RWPE2 (cell line): ENCODE measurements around the gene PNKP.

ENCODE experiments used
- ATAC-seq: fragments of 200-7000 bp; cut with Tn5 transposase; 3 replicates; pipeline ENCODE4 v1.9.1; 2021; ENCODE audit warnings: low read depth
- DNase-seq: peaks from one replicate; pipeline ENCODE4 v3.0.0-alpha.2; 2020; ENCODE audit warnings: low spot score
- H3K27ac ChIP-seq: fragments of 450-650 bp; 2 replicates; pipeline ENCODE4 v1.5.1; 2017; ENCODE audit warnings: mild to moderate bottlenecking; ENCODE audit not compliant: poor library complexity, severe bottlenecking
- H3K27me3 ChIP-seq: fragments of 250-450 bp; sonication (Bioruptor Pico); 2 replicates; pipeline ENCODE4 v1.5.1; 2021; ENCODE audit warnings: mild to moderate bottlenecking, moderate library complexity; ENCODE audit not compliant: insufficient read depth, poor library complexity, severe bottlenecking
- H3K36me3 ChIP-seq: fragments of 250-450 bp; sonication (Bioruptor Pico); 2 replicates; pipeline ENCODE4 v1.5.1; 2020; ENCODE audit warnings: low read depth, mild to moderate bottlenecking, moderate library complexity
- H3K4me1 ChIP-seq: fragments of 250-450 bp; sonication (Bioruptor Pico); 2 replicates; pipeline ENCODE4 v1.5.1; 2021; ENCODE audit warnings: mild to moderate bottlenecking, moderate library complexity; ENCODE audit not compliant: insufficient read depth, poor library complexity, severe bottlenecking
- H3K4me3 ChIP-seq: fragments of 250-450 bp; sonication (Bioruptor Pico); 2 replicates; pipeline ENCODE4 v1.5.1; 2021; ENCODE audit warnings: mild to moderate bottlenecking, moderate library complexity; ENCODE audit not compliant: severe bottlenecking
- H3K9me3 ChIP-seq: fragments of 250-450 bp; sonication (Bioruptor Pico); 2 replicates; pipeline ENCODE4 v1.5.1; 2021; ENCODE audit warnings: mild to moderate bottlenecking, moderate library complexity; ENCODE audit not compliant: severe bottlenecking
- CTCF ChIP-seq: fragments of 450-650 bp; IDR thresholded peaks from one replicate; pipeline ENCODE4 v1.5.1; 2017; ENCODE audit warnings: mild to moderate bottlenecking, moderate library complexity; ENCODE audit not compliant: poor library complexity, severe bottlenecking

Gene PNKP

GRCh38 chr19:49906879-49907564 lies 39.6 kb upstream of the PNKP start:
- TF ChIP-seq CTCF = no peak
- Histone ChIP-seq H3K4me3 (no peak overlapping the region), H3K27me3 (no peaks in the 10 kb centered on the region), H3K9me3 (no peaks in the 10 kb centered on the region), H3K27ac (no peak overlapping the region), H3K4me1 (no peaks in the 10 kb centered on the region), H3K36me3 (peaks cover 31% of the 10 kb centered on the region)
- no peak for ATAC-seq
- DNase-seq = peak; percentile 49

- no peak for TF ChIP-seq CTCF
- ATAC-seq (no peak), DNase-seq (no peak)
- H3K9me3 ChIP-seq = no peaks in the 10 kb centered on the region
- H3K27me3 ChIP-seq = no peaks in the 10 kb centered on the region
- no peak overlapping the region for H3K27ac ChIP-seq
- no peak overlapping the region for H3K4me3 ChIP-seq
- peaks cover 21% of the 10 kb centered on the region for H3K36me3 ChIP-seq
- no peaks in the 10 kb centered on the region for H3K4me1 ChIP-seq
These were observed 36.8 kb upstream of the PNKP start for GRCh38 chr19:49904136-49904535.

- Histone ChIP-seq H3K36me3 (no peaks in the 10 kb centered on the region), H3K27ac (no peak within 1 kb of the TSS), H3K9me3 (no peaks in the 10 kb centered on the region), H3K27me3 (no peaks in the 10 kb centered on the region), H3K4me3 (no peak within 1 kb of the TSS), H3K4me1 (no peaks in the 10 kb centered on the region)
- ATAC-seq (no peak), DNase-seq (peak; percentile 43)
- TF ChIP-seq CTCF = no peak
These were observed 29.7 kb upstream of the PNKP start, which contains the start of gene IL4I1 for GRCh38 chr19:49896863-49897621. TSS of gene IL4I1 (minus strand) at chr19:49896887. CDS start at chr19:49896160, 727 bp downstream.

GRCh38 chr19:49895566-49896297 lies 28.4 kb upstream of the PNKP start:
- H3K4me3 ChIP-seq = no peak overlapping the region
- H3K27ac ChIP-seq = no peak overlapping the region
- ATAC-seq = no peak
- DNase-seq = no peak
- H3K4me1 ChIP-seq = no peaks in the 10 kb centered on the region
- TF ChIP-seq CTCF = no peak
- no peaks in the 10 kb centered on the region for H3K9me3 ChIP-seq
- H3K36me3 ChIP-seq = no peaks in the 10 kb centered on the region
- no peaks in the 10 kb centered on the region for H3K27me3 ChIP-seq
